HTERT RPE-1 (cell line): ENCODE measurements around the gene APLP1.
"Not testable (repeated sequence)": the region's sequence is repeated elsewhere in the genome, so short reads cannot be mapped to it uniquely, and the experiment has no call there.

Experiments
- in situ Hi-C: fragments of 300-500 bp; cut with MboI; formaldehyde crosslinking; loops from 4 replicates; pipeline ENCODE4 v1.14.3; 2020; ENCODE audit warnings: low sequenced_read_pairs

APLP1 gene

DNA sequence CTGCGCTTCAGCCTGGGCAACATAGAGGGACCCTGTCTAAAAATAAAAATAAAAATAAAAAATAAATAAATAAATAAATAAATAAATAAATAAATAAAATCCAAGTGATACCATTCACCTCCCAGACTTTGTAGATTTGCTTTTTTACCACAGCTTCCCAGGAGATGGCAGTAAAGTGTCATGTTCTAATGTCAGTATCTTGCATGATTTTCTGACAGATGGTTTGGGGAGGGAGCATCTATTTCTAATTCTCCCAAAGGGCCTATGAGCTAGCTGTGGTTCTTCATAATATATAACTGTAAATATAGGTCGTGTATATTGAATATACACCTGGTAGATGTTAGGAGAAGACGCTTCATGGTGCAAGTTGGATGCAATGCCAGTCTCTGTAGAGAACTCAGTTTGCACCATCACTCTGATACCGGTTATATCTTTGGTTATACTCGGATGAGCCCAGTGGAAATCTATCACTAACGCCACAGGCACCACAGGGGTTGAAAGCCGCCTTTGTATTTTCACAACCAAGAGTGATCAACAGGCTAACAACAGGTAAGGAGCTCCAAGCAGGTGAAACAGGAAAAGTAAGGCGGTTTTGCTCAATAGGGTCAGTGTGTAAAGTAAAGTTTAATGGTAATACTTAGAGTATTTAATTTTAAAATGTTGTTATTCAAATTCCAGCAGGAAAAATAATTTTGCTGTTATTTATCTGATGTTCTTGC lies 13.9 kb downstream of the APLP1 start:
- in situ Hi-C loops: no loop called here

GRCh38 chr19:35883882-35884281 lies 15.5 kb downstream of the APLP1 start:
- in situ Hi-C loops: no loop called here

DNA sequence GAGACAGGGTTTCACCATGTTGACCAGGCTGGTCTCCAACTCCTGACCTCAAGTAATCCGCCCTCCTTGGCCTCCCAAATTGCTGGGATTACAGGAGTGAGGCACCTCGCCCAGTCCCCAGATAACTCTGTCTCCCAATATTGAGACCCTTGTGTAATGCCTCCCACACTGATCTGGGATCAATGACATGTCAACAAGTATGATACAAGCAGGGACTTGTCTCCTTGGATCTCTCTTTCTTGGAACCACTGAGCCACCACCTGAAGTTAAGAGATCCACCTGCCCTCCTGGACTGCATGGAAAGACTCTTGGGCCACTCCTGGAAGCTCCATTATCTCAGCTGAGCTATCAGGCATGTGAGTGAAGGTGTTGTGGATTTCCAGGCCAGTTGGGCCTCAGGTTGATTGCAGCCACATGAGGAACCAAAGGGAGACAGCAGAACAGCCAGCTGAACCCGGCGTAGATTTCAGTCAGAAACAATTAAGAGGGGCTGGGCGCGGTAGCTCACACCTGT lies 16.9 kb downstream of the APLP1 start:
- in situ Hi-C loops: no loop called here

GRCh38 chr19:35885904-35886303 lies 17.5 kb downstream of the APLP1 start:
- in situ Hi-C loops: no loop called here

GRCh38 chr19:35887197-35887596 lies 18.8 kb downstream of the APLP1 start:
- in situ Hi-C loops: no loop called here

GRCh38 chr19:35888398-35888797 lies 20.0 kb downstream of the APLP1 start:
- in situ Hi-C loops: no loop called here

DNA sequence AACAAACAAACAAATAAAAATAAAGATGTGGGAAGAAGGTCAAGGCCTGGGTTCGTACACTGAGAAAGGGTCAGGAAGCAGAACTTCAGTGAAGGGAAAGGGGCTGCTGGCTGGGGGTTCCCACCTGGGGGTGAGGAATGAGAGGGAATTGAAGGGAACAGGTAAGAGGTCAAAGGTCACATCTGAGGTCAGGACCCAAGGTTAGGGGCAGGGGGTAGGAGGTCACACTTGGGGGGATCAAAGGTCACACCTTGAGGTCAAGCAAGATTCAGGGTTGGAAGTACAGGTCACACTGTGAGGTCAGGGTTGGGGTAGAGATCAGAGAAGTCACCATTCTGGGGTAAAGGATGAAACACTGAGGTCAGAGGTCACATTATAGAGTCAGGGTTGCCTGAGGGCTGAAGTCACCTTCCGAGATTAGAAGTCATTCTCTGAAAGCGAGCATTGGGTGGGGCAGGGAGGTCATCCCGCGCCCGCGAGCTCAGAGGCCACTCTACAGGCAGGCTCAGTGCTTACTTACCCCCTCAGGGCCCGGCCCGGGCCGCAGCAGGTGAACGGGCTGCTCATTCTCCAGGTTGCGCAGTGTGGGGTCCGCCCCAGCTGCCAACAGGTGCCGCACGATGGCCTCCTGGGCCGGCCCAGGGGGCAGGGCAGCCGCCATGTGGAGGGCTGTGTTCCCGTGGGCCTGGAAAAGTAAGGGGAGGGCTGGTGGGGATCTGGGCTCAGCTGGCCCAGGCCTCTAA lies 21.2 kb downstream of the APLP1 start:
- in situ Hi-C loops: no loop called here

DNA sequence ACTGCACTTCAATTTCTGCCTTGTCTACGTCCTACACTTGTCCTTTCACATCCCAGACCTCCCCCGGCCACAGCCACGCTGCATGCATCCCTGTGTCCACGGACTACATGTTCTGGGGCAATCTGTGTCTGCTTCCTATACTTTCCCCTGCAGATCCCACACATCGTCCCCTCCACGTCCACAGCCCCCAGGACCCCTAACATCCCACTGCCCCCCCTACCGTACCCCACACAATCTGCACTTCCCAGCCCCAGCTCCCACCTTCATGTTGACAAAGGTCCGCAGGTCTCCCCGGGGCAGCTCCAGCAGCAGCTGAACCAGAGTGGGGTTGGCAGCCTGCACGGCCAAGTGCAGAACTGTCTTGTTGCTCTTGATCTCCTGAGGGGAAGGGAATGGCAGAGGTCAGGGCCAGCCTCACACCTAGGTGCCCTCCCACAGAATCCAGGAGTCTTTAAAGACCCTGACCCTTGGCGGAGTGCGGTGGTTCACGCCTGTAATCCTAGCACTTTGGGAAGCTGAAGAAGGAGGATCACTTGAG lies 21.8 kb downstream of the APLP1 start:
- in situ Hi-C loops: no loop called here

DNA sequence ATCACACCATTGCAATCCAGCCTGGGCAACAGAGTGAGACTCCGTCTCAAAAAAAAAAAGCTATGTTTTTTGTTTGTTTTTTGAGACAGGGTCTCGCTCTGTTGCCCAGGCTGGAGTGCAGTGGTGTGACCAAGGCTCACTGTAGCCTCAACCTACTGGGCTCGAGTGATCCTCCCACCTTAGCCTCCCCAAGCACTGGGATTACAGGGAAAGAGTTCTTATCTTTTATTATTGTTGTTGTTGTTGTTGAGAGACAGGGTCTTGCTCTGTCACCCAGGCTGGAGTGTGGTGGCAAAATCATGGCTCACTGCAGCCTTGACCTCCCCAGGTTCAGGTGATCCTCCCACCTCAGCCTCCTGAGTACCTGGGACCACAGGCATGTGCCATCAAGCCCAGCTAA lies 23.4 kb downstream of the APLP1 start:
- in situ Hi-C loops: not testable (repeated sequence)

DNA sequence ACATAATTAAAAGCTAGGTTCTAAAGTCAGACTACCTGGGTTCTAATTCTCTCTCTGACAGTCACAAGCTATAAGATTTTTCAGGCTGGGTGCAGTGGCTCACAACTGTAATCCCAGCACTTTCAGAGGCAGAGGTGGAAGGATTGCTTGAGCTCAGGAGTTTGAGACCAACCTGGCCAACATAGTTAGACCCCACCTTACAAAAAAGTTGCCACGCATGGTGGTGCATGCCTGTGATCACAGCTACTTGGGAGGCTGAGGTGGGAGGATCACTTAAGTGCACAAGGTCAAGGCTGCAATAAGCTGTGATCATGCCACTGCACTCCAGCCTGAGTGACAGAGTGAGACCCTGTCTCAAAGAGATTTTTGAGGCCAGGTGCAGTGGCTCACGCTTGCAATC lies 26.0 kb downstream of the APLP1 start:
- in situ Hi-C loops: no loop called here

DNA sequence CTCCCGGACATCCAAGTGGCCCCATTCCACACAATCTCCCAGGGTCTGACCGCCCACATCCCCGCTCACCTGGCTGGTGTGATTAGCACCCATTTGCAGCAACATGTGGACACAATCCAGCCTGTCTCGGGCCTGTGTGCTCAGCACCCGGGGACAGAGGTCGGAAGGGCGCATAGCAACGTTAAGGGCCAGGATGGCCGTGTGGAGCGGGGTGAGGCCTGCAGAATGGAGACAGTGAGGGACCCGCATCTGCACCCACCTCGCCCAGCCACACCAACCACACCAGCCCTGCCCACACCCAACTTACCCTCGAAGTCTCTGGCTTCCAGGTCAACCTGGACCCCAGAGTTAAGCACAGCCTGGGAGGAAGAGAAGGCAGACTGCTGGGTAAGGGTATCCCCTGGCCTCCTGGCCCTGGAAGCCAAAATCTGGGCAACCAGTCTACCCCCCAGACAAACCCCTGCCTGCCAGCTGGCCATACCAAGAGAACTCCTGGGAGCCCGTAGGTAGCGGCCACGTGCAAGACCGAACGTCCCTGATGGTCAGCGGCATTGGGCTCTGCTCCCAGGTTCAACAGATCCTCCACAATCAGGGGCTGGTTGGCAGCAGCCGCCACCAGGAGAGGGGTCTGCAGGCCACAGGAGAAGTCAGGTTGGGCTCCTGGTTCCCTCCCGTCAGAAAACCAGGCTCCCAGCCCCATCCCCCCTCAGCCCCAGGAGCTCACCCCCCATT lies 27.7 kb downstream of the APLP1 start:
- in situ Hi-C loops: no loop called here

- in situ Hi-C loops: no loop called here
These were observed 28.3 kb downstream of the APLP1 start for GRCh38 chr19:35896643-35897040.

DNA sequence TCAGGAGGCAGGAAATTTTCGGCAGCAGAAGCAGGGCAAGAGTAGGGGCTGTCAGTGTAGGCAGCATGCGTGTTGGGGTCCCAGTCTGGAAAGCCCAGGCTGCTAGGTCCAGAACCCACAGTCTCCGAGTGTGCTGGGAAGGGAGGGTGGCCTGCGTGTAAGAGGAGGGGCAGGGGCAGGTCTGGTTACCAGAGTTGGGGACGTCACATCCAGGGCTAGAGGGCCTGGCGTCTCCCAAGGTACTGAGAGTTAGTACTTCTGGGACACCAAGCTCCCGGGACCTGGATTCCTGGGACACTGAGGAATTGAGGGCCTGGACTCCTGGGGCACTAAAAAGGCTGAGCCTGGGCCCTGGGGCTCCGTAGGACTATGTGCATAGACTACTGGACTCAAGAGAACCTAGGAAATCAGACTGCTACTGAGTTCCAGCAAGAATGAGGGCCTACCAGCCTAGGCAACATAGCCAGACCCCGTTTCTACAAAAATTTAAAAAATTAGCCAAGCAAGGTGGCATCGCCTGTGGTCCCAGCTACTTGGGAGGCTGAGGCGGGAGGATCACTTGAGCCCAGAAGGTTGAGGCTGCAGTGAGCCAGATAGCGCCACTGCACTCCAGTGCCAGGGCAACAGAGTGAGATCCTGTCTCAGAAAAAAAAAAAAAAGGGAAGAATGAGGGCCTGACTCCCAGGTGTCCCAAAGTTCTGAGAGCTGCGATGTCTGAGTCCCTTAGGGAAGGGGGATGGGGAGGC lies 29.5 kb downstream of the APLP1 start:
- in situ Hi-C loops: no loop called here

DNA sequence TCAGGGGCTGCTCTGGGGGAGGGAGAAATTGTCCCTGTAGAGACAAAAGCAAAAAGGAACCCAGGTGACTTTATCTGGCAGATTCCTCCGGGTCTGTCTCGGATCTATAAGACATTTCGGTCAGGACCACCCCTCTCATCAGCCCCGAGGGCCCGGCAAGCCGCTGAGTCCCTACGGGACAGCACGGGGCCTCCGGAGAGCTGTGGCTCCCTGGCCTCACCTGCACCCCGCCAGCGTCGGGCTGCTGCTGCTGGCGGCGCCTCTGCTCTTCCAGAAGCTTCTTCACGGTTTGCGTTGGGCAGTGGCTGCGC lies 30.1 kb downstream of the APLP1 start:
- in situ Hi-C loops: no loop called here

DNA sequence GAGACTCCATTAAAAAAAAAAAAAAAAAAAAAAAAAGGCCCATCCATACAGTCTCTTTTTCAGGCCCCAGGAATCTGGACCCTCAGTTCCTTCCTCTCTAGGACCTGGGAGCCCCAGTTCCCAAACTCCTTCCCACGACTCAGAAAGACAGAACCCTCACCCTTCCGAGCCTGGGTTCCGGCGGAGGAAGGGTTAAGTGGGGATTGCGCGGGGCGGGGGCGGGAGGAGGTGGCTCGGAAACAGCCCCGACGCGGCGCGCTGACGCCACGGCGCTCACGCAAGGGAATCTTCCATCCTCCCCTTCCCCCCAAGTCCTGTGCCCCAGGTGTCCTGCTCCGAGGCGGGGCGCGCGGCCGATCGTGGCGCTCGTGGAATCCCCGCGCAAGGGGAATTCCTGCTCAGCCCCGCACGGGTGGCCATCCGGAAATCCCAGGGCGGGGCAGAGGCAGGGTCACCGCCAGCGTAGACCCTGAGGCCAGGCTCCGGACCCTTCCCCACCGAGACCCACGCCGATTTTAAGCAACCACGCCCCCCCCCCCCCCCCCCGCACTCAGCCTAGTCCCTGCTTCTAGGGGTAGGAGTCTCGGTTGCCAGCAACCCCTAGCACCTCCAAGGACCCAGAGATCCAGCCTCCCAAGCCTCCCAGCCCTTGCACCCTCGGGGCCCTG lies 31.3 kb downstream of the APLP1 start:
- in situ Hi-C loops: no loop called here

DNA sequence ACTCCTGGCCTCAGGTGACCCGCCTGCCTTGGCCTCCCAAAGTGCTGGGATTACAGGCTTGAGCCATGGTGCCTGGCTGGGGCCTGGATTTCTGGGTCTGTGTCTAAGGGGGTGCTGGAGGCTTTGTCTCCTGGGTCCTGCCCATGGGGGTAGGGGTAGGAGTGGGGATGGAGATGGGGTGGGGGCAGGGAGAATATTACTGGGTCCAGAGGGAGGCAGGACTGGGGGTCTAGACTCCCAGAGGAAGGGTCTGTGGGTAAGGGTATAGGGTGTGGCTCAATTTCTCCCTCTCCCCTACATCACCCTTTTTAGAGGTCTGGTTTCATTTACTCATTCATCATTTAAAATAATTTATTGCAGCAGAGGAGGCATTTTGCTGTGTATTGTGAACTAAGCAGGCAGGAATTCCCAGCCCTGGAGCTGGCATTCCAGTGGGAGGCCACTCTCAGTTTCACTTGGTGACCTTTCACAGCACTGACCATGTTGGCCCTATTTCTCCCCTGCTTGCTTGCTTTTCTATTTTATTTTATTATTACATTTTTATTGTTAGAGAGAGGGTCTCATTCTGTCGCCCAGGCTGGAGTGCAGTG lies 32.8 kb downstream of the APLP1 start:
- in situ Hi-C loops: no loop called here

DNA sequence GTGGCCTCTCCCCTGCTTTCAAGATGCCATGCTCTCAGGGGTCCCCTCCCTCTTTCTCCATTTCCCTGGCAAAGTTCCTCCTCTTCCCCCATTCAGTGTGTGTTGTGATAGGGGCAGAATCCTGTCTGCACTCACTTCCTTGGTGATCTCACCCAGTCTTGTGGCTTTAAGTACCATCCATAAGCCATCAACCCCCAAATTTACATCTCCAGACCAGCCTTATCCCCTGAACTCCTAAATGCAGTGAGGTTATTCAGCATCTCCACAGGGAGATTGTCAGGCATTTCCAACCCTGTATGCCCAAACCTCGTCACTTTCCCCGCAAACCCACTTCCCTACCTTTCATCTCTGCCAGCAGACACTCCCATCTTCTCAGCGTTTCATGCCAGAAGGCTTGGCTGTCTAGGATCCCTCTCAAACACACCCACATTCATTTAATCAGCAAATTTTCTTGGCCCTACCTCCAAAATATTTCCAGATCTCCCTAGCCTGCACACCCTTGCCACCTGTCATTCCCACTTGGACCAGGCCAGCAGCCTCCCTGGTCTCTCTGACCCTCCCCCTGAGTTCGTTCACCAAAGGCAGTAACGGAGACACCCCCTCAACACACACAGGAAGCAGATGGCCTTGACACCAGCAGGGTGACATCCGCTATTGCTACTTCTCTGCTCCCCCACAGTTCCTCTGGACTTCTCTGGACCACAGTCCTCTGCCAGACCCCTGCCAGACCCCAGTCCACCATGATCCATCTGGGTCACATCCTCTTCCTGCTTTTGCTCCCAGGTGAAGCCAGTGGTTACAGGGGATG lies 33.7 kb downstream of the APLP1 start, which contains the start of gene HCST:
Gene HCST (plus strand): TSS at position 676 of the 808 bp plus-strand sequence. CDS start 65 bp downstream, at position 741.
- in situ Hi-C loops: no loop called here

DNA sequence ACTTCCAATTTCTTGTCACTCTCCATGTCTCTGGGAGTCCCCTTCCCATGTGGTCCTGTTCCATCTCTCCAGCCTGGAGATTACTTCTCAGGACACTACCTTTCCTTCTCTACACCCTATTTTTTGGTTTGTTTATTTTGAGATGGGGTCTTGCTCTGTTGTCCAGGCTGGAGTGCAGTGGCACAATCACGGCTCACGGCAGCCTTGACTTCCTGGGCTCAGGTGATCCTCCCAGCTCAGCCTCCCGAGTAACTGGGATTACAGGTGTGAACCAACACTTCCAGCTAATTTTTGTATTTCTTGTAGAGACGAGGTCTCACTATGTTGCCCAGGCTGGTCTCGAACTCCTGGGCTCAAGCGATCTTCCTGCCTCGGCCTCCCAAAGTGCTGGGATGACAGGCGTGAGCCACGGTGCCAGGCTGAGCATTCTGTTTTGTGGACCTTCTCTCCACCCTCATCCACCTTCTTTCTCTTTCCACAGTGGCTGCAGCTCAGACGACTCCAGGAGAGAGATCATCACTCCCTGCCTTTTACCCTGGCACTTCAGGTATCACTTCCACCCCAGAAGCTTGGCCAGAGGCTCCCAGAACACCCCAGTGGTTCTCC lies 34.6 kb downstream of the APLP1 start:
- in situ Hi-C loops: no loop called here
